Measurements from ENCODE around the gene SLC30A2.

The SLC30A2 gene

DNA sequence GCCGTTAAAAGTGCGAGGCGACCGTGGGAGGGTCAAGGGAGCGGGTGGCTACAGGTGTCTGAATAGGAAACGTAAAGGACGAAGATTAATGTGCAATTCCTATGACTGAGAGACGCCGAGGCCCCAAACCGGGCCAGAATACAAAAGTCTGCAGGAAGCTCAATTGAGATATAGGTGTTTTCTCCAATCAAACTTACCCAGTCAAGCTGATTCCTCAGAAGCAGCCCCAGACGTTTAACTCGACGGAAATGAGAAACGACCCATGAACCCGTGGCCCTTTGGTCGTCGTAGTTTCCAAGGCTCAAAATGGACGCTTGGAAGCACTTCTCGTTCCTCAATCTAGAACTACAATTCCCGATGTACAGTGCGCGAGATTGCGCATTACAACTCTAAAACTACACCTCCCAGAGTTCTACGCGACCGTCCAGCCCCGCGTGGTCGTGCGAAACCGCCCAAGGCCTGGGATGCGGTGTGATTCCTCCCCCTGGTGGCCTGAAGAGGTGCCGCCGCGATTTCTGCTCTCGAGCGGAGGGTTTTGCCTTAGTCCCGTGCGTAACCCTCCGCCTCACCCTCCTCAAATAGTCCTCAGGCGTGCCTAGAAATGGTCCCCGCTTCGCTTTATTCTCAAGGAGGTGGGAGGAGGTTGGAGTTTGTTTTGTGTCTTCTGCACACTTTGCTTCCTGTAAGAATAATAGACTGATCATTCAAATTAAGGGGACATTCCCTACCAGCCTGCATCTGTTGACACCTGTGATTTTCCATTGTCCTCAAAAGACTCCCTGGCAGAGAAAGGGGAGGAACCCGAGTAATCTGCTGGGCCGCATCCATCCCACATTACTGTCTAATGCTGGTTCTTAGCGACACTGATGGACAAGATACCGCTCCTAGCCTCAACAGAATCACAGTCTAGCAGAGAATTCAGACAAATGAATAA lies 47.8 kb downstream of the SLC30A2 start, which contains the start of gene PAFAH2 (continued):
- TF ChIP-seq, protein P1, sequence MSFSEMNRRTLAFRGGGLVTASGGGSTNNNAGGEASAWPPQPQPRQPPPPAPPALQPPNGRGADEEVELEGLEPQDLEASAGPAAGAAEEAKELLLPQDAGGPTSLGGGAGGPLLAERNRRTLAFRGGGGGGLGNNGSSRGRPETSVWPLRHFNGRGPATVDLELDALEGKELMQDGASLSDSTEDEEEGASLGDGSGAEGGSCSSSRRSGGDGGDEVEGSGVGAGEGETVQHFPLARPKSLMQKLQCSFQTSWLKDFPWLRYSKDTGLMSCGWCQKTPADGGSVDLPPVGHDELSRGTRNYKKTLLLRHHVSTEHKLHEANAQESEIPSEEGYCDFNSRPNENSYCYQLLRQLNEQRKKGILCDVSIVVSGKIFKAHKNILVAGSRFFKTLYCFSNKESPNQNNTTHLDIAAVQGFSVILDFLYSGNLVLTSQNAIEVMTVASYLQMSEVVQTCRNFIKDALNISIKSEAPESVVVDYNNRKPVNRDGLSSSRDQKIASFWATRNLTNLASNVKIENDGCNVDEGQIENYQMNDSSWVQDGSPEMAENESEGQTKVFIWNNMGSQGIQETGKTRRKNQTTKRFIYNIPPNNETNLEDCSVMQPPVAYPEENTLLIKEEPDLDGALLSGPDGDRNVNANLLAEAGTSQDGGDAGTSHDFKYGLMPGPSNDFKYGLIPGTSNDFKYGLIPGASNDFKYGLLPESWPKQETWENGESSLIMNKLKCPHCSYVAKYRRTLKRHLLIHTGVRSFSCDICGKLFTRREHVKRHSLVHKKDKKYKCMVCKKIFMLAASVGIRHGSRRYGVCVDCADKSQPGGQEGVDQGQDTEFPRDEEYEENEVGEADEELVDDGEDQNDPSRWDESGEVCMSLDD (tag by site-specific recombination; IDR thresholded peaks at IDR 0.05), result peak; percentile 94
- TF ChIP-seq ZNF677 (tag by site-specific recombination; IDR thresholded peaks at IDR 0.05) (no peak), ZNF660 (tag by site-specific recombination; IDR thresholded peaks at IDR 0.05) (peak; percentile 99), HOXC10 (CRISPR knock-in tag; IDR thresholded peaks at IDR 0.05) (no peak), HOXD13 (CRISPR knock-in tag; IDR thresholded peaks at IDR 0.05; ENCODE audit: borderline replicate concordance) (no peak), ZNF48 (tag by site-specific recombination; IDR thresholded peaks at IDR 0.05) (no peak), ZNF830 (tag by site-specific recombination; IDR thresholded peaks at IDR 0.05; ENCODE audit: low read depth) (no peak), ZNF664 (tag by site-specific recombination; IDR thresholded peaks at IDR 0.05) (peak; percentile 85), PRDM1 (tag by site-specific recombination; IDR thresholded peaks at IDR 0.05) (peak; percentile 81), ZNF600 (tag by site-specific recombination; IDR thresholded peaks at IDR 0.05) (peak; percentile 79), KLF1 (tag by site-specific recombination; IDR thresholded peaks at IDR 0.05) (peak; percentile 90), GLI2 (tag by site-specific recombination; IDR thresholded peaks at IDR 0.05; ENCODE audit: borderline replicate concordance, low read depth) (0 out of 2 replicates have a peak, but pooled peaks have one; percentile 47), ZNF416 (tag by site-specific recombination; IDR thresholded peaks at IDR 0.05) (no peak), BCL11A (tag by site-specific recombination; IDR thresholded peaks at IDR 0.05; ENCODE audit: low read depth) (peak; percentile 86), ZNF629 (tag by site-specific recombination; IDR thresholded peaks at IDR 0.05) (peak; percentile 92), ZNF274 (IDR thresholded peaks at IDR 0.05; ENCODE audit: low read length) (no peak), ZNF274 (tag by site-specific recombination; IDR thresholded peaks at IDR 0.05; ENCODE audit: borderline replicate concordance) (no peak), ZNF169 (tag by site-specific recombination; IDR thresholded peaks at IDR 0.05) (peak; percentile 81; the same call in 1 of the 2 replicates), ZNF623 (tag by site-specific recombination; IDR thresholded peaks at IDR 0.05) (peak; percentile 56)
- TF ChIP-seq, protein P2, sequence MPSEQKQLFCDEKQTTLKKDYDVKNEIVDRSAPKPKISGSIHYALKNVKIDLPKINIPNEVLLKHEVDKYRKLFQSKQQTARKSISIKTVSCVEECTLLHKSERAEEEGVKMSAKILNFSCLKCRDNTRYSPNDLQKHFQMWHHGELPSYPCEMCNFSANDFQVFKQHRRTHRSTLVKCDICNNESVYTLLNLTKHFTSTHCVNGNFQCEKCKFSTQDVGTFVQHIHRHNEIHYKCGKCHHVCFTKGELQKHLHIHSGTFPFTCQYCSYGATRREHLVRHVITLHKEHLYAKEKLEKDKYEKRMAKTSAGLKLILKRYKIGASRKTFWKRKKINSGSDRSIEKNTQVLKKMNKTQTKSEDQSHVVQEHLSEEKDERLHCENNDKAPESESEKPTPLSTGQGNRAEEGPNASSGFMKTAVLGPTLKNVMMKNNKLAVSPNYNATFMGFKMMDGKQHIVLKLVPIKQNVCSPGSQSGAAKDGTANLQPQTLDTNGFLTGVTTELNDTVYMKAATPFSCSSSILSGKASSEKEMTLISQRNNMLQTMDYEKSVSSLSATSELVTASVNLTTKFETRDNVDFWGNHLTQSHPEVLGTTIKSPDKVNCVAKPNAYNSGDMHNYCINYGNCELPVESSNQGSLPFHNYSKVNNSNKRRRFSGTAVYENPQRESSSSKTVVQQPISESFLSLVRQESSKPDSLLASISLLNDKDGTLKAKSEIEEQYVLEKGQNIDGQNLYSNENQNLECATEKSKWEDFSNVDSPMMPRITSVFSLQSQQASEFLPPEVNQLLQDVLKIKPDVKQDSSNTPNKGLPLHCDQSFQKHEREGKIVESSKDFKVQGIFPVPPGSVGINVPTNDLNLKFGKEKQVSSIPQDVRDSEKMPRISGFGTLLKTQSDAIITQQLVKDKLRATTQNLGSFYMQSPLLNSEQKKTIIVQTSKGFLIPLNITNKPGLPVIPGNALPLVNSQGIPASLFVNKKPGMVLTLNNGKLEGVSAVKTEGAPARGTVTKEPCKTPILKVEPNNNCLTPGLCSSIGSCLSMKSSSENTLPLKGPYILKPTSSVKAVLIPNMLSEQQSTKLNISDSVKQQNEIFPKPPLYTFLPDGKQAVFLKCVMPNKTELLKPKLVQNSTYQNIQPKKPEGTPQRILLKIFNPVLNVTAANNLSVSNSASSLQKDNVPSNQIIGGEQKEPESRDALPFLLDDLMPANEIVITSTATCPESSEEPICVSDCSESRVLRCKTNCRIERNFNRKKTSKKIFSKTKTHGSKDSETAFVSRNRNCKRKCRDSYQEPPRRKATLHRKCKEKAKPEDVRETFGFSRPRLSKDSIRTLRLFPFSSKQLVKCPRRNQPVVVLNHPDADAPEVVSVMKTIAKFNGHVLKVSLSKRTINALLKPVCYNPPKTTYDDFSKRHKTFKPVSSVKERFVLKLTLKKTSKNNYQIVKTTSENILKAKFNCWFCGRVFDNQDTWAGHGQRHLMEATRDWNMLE (tag by site-specific recombination; conservative IDR thresholded peaks at IDR 0.05; ENCODE audit: low read depth), result peak; percentile 84
- TF ChIP-seq, protein P3, sequence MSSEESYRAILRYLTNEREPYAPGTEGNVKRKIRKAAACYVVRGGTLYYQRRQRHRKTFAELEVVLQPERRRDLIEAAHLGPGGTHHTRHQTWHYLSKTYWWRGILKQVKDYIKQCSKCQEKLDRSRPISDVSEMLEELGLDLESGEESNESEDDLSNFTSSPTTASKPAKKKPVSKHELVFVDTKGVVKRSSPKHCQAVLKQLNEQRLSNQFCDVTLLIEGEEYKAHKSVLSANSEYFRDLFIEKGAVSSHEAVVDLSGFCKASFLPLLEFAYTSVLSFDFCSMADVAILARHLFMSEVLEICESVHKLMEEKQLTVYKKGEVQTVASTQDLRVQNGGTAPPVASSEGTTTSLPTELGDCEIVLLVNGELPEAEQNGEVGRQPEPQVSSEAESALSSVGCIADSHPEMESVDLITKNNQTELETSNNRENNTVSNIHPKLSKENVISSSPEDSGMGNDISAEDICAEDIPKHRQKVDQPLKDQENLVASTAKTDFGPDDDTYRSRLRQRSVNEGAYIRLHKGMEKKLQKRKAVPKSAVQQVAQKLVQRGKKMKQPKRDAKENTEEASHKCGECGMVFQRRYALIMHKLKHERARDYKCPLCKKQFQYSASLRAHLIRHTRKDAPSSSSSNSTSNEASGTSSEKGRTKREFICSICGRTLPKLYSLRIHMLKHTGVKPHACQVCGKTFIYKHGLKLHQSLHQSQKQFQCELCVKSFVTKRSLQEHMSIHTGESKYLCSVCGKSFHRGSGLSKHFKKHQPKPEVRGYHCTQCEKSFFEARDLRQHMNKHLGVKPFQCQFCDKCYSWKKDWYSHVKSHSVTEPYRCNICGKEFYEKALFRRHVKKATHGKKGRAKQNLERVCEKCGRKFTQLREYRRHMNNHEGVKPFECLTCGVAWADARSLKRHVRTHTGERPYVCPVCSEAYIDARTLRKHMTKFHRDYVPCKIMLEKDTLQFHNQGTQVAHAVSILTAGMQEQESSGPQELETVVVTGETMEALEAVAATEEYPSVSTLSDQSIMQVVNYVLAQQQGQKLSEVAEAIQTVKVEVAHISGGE (tag by site-specific recombination; conservative IDR thresholded peaks at IDR 0.05; ENCODE audit: low read depth), result peak; percentile 76
- TF ChIP-seq, protein P4, sequence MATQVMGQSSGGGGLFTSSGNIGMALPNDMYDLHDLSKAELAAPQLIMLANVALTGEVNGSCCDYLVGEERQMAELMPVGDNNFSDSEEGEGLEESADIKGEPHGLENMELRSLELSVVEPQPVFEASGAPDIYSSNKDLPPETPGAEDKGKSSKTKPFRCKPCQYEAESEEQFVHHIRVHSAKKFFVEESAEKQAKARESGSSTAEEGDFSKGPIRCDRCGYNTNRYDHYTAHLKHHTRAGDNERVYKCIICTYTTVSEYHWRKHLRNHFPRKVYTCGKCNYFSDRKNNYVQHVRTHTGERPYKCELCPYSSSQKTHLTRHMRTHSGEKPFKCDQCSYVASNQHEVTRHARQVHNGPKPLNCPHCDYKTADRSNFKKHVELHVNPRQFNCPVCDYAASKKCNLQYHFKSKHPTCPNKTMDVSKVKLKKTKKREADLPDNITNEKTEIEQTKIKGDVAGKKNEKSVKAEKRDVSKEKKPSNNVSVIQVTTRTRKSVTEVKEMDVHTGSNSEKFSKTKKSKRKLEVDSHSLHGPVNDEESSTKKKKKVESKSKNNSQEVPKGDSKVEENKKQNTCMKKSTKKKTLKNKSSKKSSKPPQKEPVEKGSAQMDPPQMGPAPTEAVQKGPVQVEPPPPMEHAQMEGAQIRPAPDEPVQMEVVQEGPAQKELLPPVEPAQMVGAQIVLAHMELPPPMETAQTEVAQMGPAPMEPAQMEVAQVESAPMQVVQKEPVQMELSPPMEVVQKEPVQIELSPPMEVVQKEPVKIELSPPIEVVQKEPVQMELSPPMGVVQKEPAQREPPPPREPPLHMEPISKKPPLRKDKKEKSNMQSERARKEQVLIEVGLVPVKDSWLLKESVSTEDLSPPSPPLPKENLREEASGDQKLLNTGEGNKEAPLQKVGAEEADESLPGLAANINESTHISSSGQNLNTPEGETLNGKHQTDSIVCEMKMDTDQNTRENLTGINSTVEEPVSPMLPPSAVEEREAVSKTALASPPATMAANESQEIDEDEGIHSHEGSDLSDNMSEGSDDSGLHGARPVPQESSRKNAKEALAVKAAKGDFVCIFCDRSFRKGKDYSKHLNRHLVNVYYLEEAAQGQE (tag by site-specific recombination; IDR thresholded peaks at IDR 0.05), result peak; percentile 59
